ENCODE data around the gene STUB1.

Gene STUB1

GRCh38 chr16:725463-726187, 45.4 kb downstream of the STUB1 start:
- no peak for DNase-seq (ENCODE audit: low spot score)

GRCh38 chr16:726188-726437, 45.9 kb downstream of the STUB1 start:
- no peak for DNase-seq (ENCODE audit: low spot score)

- DNase-seq (ENCODE audit: low spot score) = no peak
Observed at GRCh38 chr16:726438-727290, 46.5 kb downstream of the STUB1 start, which contains the start of the genes CCDC78 and HAGHL. Gene CCDC78 (minus strand): TSS chr16:726443. CDS start chr16:726367, 76 bp downstream. Gene HAGHL (plus strand): TSS chr16:727106. CDS start chr16:727510, 404 bp downstream.

DNA sequence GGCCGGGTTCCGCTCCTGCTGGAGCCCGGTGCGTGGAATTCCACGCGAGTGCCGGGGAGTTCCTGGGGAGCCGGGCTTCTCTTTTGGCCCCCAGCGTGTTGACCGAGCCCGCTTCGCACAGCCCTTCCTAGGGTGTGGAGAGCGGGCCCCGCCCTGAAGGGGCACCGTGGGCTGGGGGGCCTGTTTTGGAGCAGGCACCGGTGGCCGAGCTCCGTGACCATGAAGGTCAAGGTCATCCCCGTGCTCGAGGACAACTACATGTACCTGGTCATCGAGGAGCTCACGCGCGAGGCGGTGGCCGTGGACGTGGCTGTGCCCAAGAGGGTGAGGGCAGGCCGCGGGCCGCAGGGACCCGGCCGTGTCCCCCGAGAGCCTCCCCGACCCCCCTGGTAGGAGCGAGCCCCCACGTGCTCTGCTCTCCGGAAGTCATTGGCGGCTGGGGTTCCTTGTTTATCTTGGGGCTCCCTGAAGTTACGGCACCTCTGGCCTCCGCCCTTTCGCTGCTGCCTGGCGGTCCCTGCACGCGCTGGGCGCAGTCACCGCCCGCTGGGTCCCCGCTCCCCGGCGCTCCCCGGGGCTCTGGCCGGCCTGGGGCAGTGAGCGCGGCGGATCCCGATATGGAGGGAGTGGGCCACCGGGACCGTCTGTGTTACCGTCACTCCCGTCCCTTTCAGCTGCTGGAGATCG, 47.2 kb downstream of the STUB1 start:
- DNase-seq (ENCODE audit: low spot score) = peak; percentile 39

DNA sequence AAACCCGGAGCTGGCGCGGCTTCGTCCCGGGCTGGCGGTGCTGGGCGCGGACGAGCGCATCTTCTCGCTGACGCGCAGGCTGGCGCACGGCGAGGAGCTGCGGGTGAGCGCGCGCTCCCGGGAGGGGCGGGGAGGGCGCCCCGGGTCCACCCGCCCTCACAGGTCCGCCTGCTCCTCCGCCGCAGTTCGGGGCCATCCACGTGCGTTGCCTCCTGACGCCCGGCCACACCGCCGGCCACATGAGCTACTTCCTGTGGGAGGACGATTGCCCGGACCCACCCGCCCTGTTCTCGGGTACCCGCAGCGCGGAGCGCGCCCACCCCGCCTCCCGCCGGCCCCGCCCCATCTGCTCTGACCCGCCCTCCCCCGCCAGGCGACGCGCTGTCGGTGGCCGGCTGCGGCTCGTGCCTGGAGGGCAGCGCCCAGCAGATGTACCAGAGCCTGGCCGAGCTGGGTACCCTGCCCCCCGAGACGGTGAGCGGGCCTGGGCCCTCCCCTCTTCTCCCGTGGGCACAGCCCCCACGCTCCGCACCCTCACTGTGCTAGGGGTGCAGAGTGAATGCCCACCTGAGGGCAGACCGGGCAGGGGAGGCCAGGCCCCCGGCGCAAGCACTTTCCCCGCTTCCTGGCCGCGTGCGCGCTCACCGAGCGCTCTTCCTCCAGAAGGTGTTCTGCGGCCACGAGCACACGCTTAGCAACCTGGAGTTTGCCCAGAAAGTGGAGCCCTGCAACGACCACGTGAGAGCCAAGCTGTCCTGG, 48.1 kb downstream of the STUB1 start:
- DNase-seq (ENCODE audit: low spot score) = peak; percentile 27

GRCh38 chr16:728890-729744, 48.9 kb downstream of the STUB1 start:
- DNase-seq (ENCODE audit: low spot score) = no peak

- DNase-seq (ENCODE audit: low spot score) = no peak
Observed at GRCh38 chr16:729768-730665, 49.8 kb downstream of the STUB1 start.

- DNase-seq (ENCODE audit: low spot score) = no peak
Observed at GRCh38 chr16:730666-731509, 50.7 kb downstream of the STUB1 start.

GRCh38 chr16:732332-732731, 52.1 kb downstream of the STUB1 start:
- DNase-seq (ENCODE audit: low spot score) = no peak
